SK-N-SH treated with all-trans-retinoic acid at 6 μM for 48 hours (cell line): ENCODE results near the gene ESPNL.

Source experiments
- ATAC-seq: fragments of 200-7000 bp; cut with Tn5 transposase; 3 replicates; pipeline ENCODE4 v1.9.1; 2020; ENCODE audit warnings: mild to moderate bottlenecking, moderate library complexity
- ARNTL ChIP-seq: fragments of 450-650 bp; formaldehyde crosslinking; IDR thresholded peaks from 2 replicates; pipeline ENCODE4 v1.5.0; 2020; ENCODE audit warnings: low read depth, mild to moderate bottlenecking, moderate library complexity, borderline replicate concordance
- BACH2 ChIP-seq: fragments of 250-450 bp; sonication (Bioruptor Pico); IDR thresholded peaks from 2 replicates; pipeline ENCODE4 v1.9.0; 2021; ENCODE audit warnings: mild to moderate bottlenecking, borderline replicate concordance
- CSDC2 ChIP-seq: fragments of 250-450 bp; sonication (Bioruptor Pico); IDR thresholded peaks from 2 replicates; pipeline ENCODE4 v1.5.0; 2020; ENCODE audit warnings: mild to moderate bottlenecking, moderate library complexity
- ESRRG ChIP-seq: fragments of 250-450 bp; sonication (Bioruptor Pico); IDR thresholded peaks from 2 replicates; pipeline ENCODE4 v1.6.1; 2021; ENCODE audit warnings: mild to moderate bottlenecking
- GLIS3 ChIP-seq: fragments of 250-450 bp; sonication (Bioruptor Pico); IDR thresholded peaks from 2 replicates; pipeline ENCODE4 v1.5.0; 2020; ENCODE audit warnings: mild to moderate bottlenecking, moderate library complexity
- OSR1 ChIP-seq: fragments of 250-450 bp; sonication (Bioruptor Pico); IDR thresholded peaks from 2 replicates; pipeline ENCODE4 v1.8.0; 2022; ENCODE audit warnings: moderate library complexity, mild to moderate bottlenecking, inconsistent platforms
- PPARA ChIP-seq: fragments of 250-450 bp; sonication (Bioruptor Pico); IDR thresholded peaks from 2 replicates; pipeline ENCODE4 v1.5.0; 2020; ENCODE audit warnings: mild to moderate bottlenecking, borderline replicate concordance
- RARB ChIP-seq: fragments of 250-450 bp; sonication (Bioruptor Pico); IDR thresholded peaks from 2 replicates; pipeline ENCODE4 v1.8.0; 2021; ENCODE audit warnings: mild to moderate bottlenecking, moderate library complexity
- TOX ChIP-seq: fragments of 250-450 bp; sonication (Bioruptor Pico); IDR thresholded peaks from 2 replicates; pipeline ENCODE4 v1.8.0; 2021; ENCODE audit warnings: mild to moderate bottlenecking, moderate library complexity, borderline replicate concordance
- ZC3H10 ChIP-seq: fragments of 250-450 bp; sonication (Bioruptor Pico); IDR thresholded peaks from 2 replicates; pipeline ENCODE4 v1.5.1; 2021; ENCODE audit warnings: mild to moderate bottlenecking, moderate library complexity
- ZFP30 ChIP-seq: fragments of 450-650 bp; formaldehyde crosslinking; IDR thresholded peaks from 2 replicates; pipeline ENCODE4 v1.5.0; 2022; ENCODE audit warnings: mild to moderate bottlenecking, moderate library complexity
- ZNF565 ChIP-seq: fragments of 450-650 bp; formaldehyde crosslinking; conservative IDR thresholded peaks from 2 replicates; pipeline ENCODE4 v1.5.0; 2020; ENCODE audit warnings: low read depth, mild to moderate bottlenecking, moderate library complexity
- ZNF70 ChIP-seq: fragments of 450-650 bp; formaldehyde crosslinking; IDR thresholded peaks from 2 replicates; pipeline ENCODE4 v1.5.0; 2020; ENCODE audit warnings: mild to moderate bottlenecking, moderate library complexity
- ZNF8 ChIP-seq: fragments of 450-650 bp; formaldehyde crosslinking; IDR thresholded peaks from 2 replicates; pipeline ENCODE4 v1.5.0; 2020; ENCODE audit warnings: mild to moderate bottlenecking, moderate library complexity
- TF ChIP-seq, protein P1 (sequence below): fragments of 250-450 bp; sonication (Bioruptor Pico); IDR thresholded peaks from 2 replicates; pipeline ENCODE4 v1.5.0; 2020; ENCODE audit warnings: mild to moderate bottlenecking, moderate library complexity
- TF ChIP-seq, protein P2 (sequence below): fragments of 250-450 bp; sonication (Bioruptor Pico); IDR thresholded peaks from 2 replicates; pipeline ENCODE4 v1.5.1; 2020; ENCODE audit warnings: low read depth, mild to moderate bottlenecking, moderate library complexity
- TF ChIP-seq, protein P3 (sequence below): fragments of 250-450 bp; sonication (Bioruptor Pico); IDR thresholded peaks from 2 replicates; pipeline ENCODE4 v1.5.1; 2021; ENCODE audit warnings: mild to moderate bottlenecking, moderate library complexity
- TF ChIP-seq, protein P4 (sequence below): fragments of 250-450 bp; sonication (Bioruptor Pico); IDR thresholded peaks from 2 replicates; pipeline ENCODE4 v1.8.0; 2020; ENCODE audit warnings: mild to moderate bottlenecking, moderate library complexity, borderline replicate concordance

Gene ESPNL

DNA sequence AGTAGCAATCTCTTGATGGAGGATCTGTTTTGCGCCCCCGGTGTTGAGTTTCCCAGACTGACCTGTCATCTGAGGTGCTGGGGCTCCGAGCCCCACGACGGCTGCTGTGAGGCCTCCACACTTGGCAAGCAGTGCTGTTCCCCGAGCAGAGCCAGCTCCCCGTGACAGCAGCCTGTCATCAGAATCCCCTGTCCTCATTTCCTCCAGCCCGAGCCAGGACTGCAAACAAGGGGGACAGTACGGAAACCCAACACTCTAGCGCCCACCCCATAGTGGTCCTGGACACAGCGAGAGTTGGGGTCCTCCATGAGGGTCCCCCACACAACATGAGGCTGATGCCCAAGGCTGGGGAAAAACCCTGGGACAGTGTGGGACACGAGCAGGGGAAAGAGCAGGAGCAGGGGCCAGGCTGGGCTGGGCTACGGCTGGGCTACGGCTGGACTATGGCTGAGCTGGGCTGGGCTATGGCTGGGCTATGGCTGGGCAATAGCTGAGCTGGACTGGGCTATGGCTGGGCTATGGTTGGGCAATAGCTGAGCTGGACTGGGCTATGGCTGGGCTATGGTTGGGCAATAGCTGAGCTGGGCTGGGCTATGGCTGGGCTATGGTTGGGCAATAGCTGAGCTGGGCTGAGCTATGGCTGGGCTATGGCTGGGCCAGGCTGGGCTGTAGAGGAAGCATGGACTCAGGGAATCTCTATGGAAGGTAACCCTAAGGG, 36.8 kb downstream of the ESPNL start:
- ATAC-seq: no peak
- TF ChIP-seq BACH2 (no peak), ESRRG (CRISPR knock-in tag) (no peak), ZNF70 (CRISPR knock-in tag) (no peak), TOX (CRISPR knock-in tag) (no peak), ZFP30 (CRISPR knock-in tag) (no peak)
- TF ChIP-seq, protein P1, sequence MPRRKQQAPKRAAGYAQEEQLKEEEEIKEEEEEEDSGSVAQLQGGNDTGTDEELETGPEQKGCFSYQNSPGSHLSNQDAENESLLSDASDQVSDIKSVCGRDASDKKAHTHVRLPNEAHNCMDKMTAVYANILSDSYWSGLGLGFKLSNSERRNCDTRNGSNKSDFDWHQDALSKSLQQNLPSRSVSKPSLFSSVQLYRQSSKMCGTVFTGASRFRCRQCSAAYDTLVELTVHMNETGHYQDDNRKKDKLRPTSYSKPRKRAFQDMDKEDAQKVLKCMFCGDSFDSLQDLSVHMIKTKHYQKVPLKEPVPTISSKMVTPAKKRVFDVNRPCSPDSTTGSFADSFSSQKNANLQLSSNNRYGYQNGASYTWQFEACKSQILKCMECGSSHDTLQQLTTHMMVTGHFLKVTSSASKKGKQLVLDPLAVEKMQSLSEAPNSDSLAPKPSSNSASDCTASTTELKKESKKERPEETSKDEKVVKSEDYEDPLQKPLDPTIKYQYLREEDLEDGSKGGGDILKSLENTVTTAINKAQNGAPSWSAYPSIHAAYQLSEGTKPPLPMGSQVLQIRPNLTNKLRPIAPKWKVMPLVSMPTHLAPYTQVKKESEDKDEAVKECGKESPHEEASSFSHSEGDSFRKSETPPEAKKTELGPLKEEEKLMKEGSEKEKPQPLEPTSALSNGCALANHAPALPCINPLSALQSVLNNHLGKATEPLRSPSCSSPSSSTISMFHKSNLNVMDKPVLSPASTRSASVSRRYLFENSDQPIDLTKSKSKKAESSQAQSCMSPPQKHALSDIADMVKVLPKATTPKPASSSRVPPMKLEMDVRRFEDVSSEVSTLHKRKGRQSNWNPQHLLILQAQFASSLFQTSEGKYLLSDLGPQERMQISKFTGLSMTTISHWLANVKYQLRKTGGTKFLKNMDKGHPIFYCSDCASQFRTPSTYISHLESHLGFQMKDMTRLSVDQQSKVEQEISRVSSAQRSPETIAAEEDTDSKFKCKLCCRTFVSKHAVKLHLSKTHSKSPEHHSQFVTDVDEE: no peak
- TF ChIP-seq, protein P2, sequence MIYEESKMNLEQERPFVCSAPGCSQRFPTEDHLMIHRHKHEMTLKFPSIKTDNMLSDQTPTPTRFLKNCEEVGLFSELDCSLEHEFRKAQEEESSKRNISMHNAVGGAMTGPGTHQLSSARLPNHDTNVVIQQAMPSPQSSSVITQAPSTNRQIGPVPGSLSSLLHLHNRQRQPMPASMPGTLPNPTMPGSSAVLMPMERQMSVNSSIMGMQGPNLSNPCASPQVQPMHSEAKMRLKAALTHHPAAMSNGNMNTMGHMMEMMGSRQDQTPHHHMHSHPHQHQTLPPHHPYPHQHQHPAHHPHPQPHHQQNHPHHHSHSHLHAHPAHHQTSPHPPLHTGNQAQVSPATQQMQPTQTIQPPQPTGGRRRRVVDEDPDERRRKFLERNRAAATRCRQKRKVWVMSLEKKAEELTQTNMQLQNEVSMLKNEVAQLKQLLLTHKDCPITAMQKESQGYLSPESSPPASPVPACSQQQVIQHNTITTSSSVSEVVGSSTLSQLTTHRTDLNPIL (CRISPR knock-in tag): no peak
- TF ChIP-seq, protein P3, sequence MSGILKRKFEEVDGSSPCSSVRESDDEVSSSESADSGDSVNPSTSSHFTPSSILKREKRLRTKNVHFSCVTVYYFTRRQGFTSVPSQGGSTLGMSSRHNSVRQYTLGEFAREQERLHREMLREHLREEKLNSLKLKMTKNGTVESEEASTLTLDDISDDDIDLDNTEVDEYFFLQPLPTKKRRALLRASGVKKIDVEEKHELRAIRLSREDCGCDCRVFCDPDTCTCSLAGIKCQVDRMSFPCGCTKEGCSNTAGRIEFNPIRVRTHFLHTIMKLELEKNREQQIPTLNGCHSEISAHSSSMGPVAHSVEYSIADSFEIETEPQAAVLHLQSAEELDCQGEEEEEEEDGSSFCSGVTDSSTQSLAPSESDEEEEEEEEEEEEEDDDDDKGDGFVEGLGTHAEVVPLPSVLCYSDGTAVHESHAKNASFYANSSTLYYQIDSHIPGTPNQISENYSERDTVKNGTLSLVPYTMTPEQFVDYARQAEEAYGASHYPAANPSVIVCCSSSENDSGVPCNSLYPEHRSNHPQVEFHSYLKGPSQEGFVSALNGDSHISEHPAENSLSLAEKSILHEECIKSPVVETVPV (CRISPR knock-in tag): no peak
- TF ChIP-seq, all 23 proteins: peak for 0

DNA sequence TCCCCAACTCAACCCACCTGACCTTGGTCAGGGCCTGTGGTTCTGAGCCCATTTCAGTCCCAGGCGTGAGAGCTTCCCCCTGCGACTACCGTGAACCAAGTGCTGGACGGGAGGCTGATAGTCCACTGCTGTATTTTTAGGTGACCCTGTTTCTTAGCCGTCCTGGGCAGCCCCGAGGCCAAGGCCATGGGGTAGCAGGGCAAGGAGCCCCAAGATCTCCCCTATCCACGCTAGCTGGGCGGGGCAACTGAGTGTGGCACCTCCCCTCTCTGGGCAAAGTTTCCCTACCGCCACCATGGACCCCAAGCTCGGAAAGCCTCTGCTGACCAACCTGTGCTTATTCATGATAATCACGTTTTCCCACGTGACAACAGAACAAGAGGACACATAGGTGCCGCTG, 37.7 kb downstream of the ESPNL start:
- ATAC-seq: no peak
- TF ChIP-seq ZNF8 (CRISPR knock-in tag): no peak
- no peak for TF ChIP-seq ZFP30 (CRISPR knock-in tag)
- no peak for TF ChIP-seq ZNF565
- TF ChIP-seq, protein P1: no peak
- no peak for TF ChIP-seq ESRRG (CRISPR knock-in tag)
- no peak for TF ChIP-seq CSDC2 (CRISPR knock-in tag)

DNA sequence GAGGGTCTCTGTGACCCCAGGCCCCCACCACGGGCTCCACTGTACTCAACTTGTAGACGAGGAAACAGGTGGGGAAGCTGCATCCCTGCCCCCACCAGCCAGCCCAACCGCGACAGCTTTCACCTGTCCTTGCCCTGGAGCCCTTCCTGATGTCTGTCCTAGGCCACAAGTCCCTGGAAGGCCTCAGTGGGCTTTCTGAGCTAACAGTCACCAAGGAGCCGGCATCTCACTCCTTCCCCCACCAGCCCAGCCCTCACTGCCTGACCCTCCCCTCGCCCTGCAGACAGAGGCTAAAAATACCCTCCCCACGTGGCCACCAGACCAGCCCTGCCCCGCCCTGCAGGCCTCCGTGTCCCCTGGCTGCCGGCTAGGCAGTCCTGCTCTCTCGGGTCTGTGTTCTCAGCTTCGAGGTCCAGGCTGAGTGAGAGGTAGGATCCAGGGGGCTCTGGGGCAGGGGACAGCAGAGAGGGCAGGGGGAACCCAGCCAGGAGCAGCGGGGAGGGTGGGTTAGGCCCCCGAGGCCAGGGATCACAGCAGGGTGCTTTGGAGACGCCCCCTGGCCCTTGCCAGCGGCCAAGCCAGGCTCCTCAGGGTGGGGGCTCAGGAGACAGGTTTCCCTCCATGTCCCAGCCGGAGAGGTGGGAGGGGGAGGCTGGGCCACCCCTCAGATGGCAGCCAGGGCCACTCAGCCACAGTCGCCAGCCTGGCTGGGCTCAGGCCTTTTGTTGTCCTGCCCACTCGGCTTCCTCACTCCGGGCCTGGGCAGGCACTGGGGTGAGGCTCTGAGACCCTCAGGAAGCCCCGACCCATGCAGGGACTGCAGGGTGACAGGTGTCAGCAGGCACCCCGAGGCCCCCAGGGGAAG, 38.4 kb downstream of the ESPNL start, which contains the start of gene KLHL30:
Gene KLHL30, plus strand, starts transcription at position 338 of the 865 bp plus-strand sequence. CDS start 2,087 bp downstream, outside the sequence.
- ATAC-seq: no peak
- TF ChIP-seq TOX (CRISPR knock-in tag) (no peak), CSDC2 (CRISPR knock-in tag) (no peak), OSR1 (no peak), ARNTL (CRISPR knock-in tag) (no peak), ZFP30 (CRISPR knock-in tag) (no peak), RARB (CRISPR knock-in tag) (no peak), GLIS3 (CRISPR knock-in tag) (no peak), ZNF565 (no peak), ESRRG (CRISPR knock-in tag) (no peak), BACH2 (no peak), PPARA (no peak), ZC3H10 (no peak), ZNF8 (CRISPR knock-in tag) (no peak)
- TF ChIP-seq, protein P4, sequence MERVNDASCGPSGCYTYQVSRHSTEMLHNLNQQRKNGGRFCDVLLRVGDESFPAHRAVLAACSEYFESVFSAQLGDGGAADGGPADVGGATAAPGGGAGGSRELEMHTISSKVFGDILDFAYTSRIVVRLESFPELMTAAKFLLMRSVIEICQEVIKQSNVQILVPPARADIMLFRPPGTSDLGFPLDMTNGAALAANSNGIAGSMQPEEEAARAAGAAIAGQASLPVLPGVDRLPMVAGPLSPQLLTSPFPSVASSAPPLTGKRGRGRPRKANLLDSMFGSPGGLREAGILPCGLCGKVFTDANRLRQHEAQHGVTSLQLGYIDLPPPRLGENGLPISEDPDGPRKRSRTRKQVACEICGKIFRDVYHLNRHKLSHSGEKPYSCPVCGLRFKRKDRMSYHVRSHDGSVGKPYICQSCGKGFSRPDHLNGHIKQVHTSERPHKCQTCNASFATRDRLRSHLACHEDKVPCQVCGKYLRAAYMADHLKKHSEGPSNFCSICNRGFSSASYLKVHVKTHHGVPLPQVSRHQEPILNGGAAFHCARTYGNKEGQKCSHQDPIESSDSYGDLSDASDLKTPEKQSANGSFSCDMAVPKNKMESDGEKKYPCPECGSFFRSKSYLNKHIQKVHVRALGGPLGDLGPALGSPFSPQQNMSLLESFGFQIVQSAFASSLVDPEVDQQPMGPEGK: no peak
- TF ChIP-seq, protein P2 (CRISPR knock-in tag): no peak
- TF ChIP-seq, protein P3 (CRISPR knock-in tag): no peak
